GM20000 (cell line): ENCODE data around the gene TNIP2.

Source experiments
- DNase-seq: peaks from one replicate; pipeline ENCODE4 v3.0.0; 2012; ENCODE audit warnings: low spot score
- TF ChIP-seq, protein P1 (sequence below): IDR thresholded peaks from 2 replicates; pipeline ENCODE4 v1.5.1; 2012; ENCODE audit warnings: mild to moderate bottlenecking, control low read depth; ENCODE audit errors: extremely low read depth, missing control alignments

The TNIP2 gene

DNA sequence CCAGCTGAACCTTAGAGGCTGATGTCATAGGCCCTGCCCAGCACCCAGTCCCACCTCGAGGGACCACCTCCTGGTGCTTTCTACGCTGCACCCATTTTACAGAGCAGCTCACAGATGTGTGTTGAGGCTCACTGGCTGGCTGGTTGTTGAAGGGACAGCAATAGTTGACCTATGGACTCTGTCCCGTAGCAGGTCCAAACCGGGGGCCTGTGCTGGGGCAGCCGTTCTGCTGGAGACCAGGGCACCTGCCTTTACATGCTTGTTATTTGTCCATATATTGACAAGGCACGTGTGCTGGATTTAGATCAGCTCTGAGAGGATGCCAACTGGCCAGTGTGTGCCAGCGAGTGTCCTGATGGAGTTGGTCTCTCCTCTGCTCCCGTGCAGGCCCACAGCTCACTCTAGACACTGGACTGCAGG, 58.1 kb downstream of the TNIP2 start:
- no peak for DNase-seq
- TF ChIP-seq, protein P1, sequence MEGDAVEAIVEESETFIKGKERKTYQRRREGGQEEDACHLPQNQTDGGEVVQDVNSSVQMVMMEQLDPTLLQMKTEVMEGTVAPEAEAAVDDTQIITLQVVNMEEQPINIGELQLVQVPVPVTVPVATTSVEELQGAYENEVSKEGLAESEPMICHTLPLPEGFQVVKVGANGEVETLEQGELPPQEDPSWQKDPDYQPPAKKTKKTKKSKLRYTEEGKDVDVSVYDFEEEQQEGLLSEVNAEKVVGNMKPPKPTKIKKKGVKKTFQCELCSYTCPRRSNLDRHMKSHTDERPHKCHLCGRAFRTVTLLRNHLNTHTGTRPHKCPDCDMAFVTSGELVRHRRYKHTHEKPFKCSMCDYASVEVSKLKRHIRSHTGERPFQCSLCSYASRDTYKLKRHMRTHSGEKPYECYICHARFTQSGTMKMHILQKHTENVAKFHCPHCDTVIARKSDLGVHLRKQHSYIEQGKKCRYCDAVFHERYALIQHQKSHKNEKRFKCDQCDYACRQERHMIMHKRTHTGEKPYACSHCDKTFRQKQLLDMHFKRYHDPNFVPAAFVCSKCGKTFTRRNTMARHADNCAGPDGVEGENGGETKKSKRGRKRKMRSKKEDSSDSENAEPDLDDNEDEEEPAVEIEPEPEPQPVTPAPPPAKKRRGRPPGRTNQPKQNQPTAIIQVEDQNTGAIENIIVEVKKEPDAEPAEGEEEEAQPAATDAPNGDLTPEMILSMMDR = no peak

DNA sequence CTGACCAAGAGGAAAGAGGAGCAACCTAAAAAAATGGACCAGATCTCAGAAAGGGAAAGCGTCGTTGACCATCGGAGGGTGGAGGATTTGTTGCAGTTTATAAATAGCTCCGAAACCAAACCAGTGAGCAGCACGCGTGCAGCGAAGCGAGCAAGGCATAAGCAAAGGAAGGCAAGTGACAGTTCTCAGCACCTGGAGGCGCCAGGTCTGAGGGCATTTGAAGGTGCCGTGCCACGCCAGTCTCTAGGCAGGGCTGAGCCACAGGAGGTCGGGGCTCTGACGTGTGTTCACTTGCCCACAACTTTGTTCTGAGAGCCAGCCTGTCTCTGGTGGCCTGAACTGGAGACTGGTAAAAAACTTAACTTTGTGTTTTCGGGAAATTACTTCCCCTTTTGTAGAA, 59.7 kb downstream of the TNIP2 start:
- DNase-seq = peak; percentile 86
- TF ChIP-seq, protein P1 = no peak

DNA sequence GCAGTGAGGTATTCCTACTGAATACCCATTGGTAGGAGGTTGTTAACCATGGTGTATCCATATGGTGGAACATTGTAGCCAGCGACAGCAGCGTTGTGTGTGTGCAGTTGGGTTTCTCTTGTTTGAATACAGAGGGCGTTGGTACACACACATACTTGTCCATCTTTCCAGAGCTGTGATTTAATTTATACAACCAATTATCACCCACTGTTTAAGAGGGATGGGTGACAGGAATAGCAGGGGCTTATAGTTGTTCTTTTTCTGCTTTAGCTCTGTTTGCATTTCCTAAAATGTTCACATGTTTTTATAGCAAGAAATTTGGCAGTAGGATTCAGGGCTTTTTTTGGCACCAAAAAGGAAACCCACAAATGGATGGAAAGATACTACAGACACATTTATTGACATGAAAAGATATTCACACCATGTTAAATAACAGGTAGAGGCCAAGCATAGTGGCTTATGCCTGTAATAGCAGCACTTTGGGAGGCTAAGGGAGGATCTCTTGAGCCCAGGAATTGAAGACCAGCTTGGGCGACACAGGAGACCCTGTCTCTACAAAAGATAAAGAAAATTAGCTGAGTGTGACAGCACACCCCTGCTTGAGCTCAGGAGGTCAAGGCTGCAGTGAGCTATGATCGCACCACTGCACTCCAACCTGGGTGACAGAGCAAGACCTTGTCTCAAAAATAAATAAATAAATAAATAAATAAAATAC, 60.6 kb downstream of the TNIP2 start:
- DNase-seq = no peak

DNA sequence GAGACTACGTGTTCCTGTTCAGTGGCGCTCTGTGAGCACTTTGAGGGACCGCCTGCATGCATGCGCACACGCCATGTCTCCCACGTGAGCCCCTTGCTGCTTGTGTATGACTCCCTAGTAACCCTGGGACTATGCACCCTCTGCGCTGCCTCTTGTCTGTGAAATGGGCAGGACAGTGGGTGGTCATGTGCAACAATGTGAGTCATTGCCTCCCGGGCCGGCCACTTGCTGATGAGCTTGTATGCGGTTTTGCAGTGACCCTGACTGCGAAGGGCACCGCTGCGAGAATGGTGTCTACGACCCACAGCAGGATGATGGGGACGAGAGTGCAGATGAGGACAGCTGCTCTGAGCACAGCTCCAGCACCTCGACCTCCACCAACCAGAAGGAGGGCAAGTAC, 61.4 kb downstream of the TNIP2 start:
- no peak for DNase-seq
- TF ChIP-seq, protein P1 = no peak

More for the DNA sequence above, 60.6 kb downstream of the TNIP2 start:
- TF ChIP-seq, protein P1 = no peak

DNA sequence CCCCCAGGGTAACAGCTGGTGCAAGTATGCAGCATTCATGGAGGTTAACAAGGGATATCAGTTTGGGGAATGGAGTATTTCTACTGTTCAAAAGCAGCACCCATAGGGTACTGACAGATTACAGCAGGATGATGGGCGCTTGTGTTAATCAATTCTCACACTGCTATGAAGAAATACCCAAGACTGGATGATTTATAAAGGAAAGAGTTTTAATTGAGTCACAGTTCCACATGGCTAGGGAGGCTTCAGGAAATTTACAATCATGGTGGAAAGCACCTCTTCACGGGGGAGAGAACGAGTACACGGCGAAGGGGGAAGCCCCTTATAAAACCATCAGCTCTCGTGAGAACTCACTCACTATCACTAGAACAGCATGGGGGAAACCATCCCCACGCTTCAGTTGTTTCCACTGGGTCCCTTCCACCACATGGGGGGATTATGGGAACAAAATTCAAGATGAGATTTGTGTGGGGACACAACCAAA, 64.1 kb downstream of the TNIP2 start:
- peak; percentile 40 for DNase-seq
- TF ChIP-seq, protein P1 = no peak
